Breast epithelium (tissue), 4 donors: ENCODE results near the gene AADACL4. TPM values are rescaled to one million over a fixed set of nuclear protein-coding genes. Genes with fewer than 3 reads are reported as not detected.
A peak's percentile ranks its signal among the peaks of the same experiment; 100 is the strongest.

Source experiments
- DNase-seq, 2 donors: peaks; one replicate each; pipeline ENCODE4 v3.0.0-alpha.2; 2019; ENCODE audit warnings: low spot score in 2 of 2
- H3K27ac ChIP-seq, 2 donors: fragments of 200-600 bp; sonication (generic) in 1 of 2; one replicate each; pipeline ENCODE4 v1.5.1; 2016 to 2019; ENCODE audit warnings: mild to moderate bottlenecking in 1 of 2
- H3K27me3 ChIP-seq, 2 donors: fragments of 200-600 bp; sonication (generic) in 1 of 2; one replicate each; pipeline versions ENCODE4 v1.5.1 to v1.6.0; 2017 to 2019; ENCODE audit warnings: control low read depth in 1 of 2, mild to moderate bottlenecking in 1 of 2
- H3K36me3 ChIP-seq: fragments of 200-600 bp; one replicate; pipeline ENCODE4 v1.5.1; 2019
- H3K4me1 ChIP-seq, 2 donors: fragments of 200-600 bp; sonication (generic); one replicate each; pipeline ENCODE4 v1.5.1; 2016 to 2019; ENCODE audit warnings: control low read depth in 1 of 2
- H3K4me3 ChIP-seq, 3 donors: fragments of 200-600 bp; sonication (generic); 1 replicate in 2 of 3; 2 replicates in 1 of 3; pipeline ENCODE4 v1.5.1; 2016 to 2019; ENCODE audit warnings: mild to moderate bottlenecking in 3 of 3, moderate library complexity in 2 of 3
- H3K9me3 ChIP-seq, 2 donors: fragments of 200-600 bp; sonication (generic) in 1 of 2; one replicate each; pipeline ENCODE4 v1.5.1; 2016 to 2019; ENCODE audit warnings: control low read depth in 1 of 2
- POLR2A ChIP-seq: fragments of 450-650 bp; IDR thresholded peaks from one replicate; pipeline ENCODE4 v1.6.1; 2016; ENCODE audit warnings: antibody characterized with exemption, mild to moderate bottlenecking, moderate library complexity
- POLR2AphosphoS5 ChIP-seq, 3 donors: sonication (generic); formaldehyde crosslinking; IDR thresholded peaks; one replicate each; pipeline ENCODE4 v1.6.1; 2017; ENCODE audit warnings: antibody characterized with exemption in 3 of 3
- intact Hi-C: fragments of 100-400 bp; cut with DNase I; formaldehyde crosslinking; loops from one replicate; pipeline ENCODE4 v1.15.1; 2023; ENCODE audit warnings: low total_unique reads
- total RNA-seq, 3 donors: library from RNA; depleted of rRNA; stranded (reverse); fragments of >200 nt; gene quantifications; one replicate each; pipeline ENCODE4 v1.1.0, GENCODE V29; 2016
- TF ChIP-seq, protein P1 (sequence below), 3 donors: fragments of 450-650 bp; IDR thresholded peaks; one replicate each; pipeline ENCODE4 v1.5.1; 2016 to 2017; ENCODE audit warnings: antibody characterized with exemption in 3 of 3, mild to moderate bottlenecking in 3 of 3, moderate library complexity in 3 of 3

Gene AADACL4
- total RNA-seq, 3 donors from 2014 or later, result not detected

DNA sequence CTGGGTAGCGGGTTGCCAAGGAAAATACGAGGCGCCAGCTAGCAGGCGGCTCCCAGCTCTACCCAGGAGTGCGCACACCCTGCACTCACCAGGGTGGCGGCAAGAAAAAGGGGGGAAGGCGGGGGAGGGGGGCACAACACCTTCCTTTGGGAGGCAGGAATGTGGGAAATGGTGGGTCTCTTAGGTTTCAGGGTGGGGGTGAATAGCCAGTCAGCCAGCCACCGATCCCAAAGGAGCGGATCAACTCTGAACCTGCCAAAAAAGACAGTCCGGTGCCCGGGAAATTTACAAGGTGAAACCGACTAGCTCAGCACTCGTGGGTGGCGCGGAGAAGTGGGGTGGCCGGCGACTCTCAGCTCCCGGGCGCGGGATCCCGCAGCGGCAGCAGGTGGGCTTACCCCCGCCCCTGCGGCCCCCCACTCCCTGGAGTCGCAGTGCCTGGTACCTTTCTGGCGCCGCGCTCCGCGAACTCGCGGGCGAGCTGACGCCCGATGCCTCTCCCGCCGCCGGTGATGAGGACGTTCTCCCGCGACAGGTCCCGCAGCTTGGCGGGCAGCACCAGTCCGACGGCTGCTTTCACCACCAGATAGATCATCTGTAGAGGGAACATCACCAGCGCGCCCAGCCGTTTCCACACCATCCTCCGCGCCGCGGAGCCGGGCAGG, 27.0 kb upstream of the AADACL4 start:
- Histone ChIP-seq H3K27me3 (no peaks in the 10 kb centered on the region), H3K4me3 (peak overlapping the region; percentile 73 to 92 (median 83)), H3K4me1 (peaks cover 9 to 30% of the 10 kb centered on the region in 2 donors), H3K9me3 (no peaks in the 10 kb centered on the region), H3K36me3 (no peaks in the 10 kb centered on the region), H3K27ac (peak overlapping the region; percentile 97 to 98)
- DNase-seq, result no peak
- TF ChIP-seq POLR2AphosphoS5 (IDR thresholded peaks at IDR 0.05) (peak in 2 of 3 donors; percentile 27 to 35), POLR2A (no peak)
- TF ChIP-seq, protein P1, sequence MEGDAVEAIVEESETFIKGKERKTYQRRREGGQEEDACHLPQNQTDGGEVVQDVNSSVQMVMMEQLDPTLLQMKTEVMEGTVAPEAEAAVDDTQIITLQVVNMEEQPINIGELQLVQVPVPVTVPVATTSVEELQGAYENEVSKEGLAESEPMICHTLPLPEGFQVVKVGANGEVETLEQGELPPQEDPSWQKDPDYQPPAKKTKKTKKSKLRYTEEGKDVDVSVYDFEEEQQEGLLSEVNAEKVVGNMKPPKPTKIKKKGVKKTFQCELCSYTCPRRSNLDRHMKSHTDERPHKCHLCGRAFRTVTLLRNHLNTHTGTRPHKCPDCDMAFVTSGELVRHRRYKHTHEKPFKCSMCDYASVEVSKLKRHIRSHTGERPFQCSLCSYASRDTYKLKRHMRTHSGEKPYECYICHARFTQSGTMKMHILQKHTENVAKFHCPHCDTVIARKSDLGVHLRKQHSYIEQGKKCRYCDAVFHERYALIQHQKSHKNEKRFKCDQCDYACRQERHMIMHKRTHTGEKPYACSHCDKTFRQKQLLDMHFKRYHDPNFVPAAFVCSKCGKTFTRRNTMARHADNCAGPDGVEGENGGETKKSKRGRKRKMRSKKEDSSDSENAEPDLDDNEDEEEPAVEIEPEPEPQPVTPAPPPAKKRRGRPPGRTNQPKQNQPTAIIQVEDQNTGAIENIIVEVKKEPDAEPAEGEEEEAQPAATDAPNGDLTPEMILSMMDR (IDR thresholded peaks at IDR 0.05), result no peak
- intact Hi-C loops, result loop anchor here (5.0 kb wide), 1 partner anchor 70 kb away; no protein-coding TSS in a partner anchor

DNA sequence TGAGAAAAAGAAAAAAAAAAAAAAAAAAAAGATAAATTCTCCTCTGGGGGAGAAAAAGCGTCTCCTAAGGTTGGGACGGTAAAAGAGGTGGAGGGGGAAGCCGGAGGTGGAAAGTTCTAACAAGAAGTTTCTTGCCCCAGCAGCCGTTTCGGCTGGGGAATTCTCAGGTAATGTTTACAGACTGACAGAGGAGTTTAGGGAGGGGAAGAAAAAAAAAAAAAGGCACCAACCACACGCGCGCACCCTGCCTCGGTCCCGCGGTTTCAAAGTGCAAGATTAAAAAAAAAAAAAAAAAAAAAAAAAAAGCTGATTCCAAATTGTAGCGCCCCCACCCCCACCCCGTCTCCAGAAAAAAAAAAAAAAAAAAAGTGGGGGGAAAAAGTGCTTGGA, 26.4 kb upstream of the AADACL4 start:
- Histone ChIP-seq H3K4me1 (peaks cover 15 to 33% of the 10 kb centered on the region in 2 donors), H3K4me3 (peak overlapping the region; percentile 73 to 92 (median 83)), H3K27ac (peak overlapping the region in 1 of 2 donors; percentile 97), H3K9me3 (no peaks in the 10 kb centered on the region), H3K36me3 (no peaks in the 10 kb centered on the region), H3K27me3 (no peaks in the 10 kb centered on the region)
- TF ChIP-seq POLR2AphosphoS5 (IDR thresholded peaks at IDR 0.05), result no peak
- TF ChIP-seq POLR2A, result no peak
- TF ChIP-seq, protein P1 (IDR thresholded peaks at IDR 0.05), result peak in 1 of 3 donors; percentile 8
- DNase-seq, result no peak
- intact Hi-C loops, result loop anchor here (5.0 kb wide), 1 partner anchor 70 kb away; no protein-coding TSS in a partner anchor

DNA sequence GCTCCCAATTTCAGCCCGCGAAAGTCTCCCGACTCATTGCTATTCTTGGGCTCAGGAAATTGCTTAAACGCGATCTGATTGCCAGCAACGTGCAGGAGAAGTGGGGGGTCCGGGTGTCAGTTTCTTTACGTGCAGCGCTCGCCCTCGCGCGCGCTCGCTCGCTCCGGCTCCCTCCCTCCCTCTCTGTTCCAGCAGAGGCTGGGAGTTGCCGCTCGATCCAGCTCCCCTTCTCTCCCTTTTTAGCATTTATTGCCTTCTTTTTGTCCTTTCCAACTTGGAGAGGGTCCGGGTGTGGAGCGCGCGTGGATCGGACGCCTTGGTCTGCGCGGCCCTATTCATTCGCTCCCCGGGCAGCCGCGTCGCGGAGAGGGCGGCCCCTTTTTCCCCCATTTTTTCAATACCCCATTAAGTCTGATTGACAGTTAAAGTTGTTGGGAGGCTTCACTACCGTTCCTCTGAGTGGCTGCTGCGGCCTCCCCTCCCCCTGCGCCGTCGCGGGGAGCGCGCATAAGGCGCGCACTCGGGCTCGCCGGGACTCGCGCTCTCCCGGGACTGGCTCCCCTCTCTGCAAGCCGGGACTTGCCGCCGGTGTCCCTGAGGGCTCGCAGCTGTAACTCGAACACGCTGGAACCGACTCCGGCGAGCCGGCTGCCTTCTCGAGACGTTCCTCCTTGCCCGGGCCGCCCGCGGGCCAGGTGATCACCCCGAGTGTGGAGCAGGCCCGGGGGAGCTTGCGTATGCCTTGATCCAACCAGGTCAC, 25.8 kb upstream of the AADACL4 start, which contains the start of gene DHRS3:
Gene DHRS3, minus strand, starts transcription at position 310 of the 760 bp plus-strand sequence. CDS start 862 bp downstream, outside the sequence.
- H3K27me3 ChIP-seq, result no peaks in the 10 kb centered on the region
- peaks cover 17 to 33% of the 10 kb centered on the region in 2 donors for H3K4me1 ChIP-seq
- intact Hi-C loops, result loop anchor here (5.0 kb wide), 1 partner anchor 71 kb away; no protein-coding TSS in a partner anchor
- TF ChIP-seq POLR2AphosphoS5 (IDR thresholded peaks at IDR 0.05) (peak in 2 of 3 donors; percentile 57 to 82), POLR2A (no peak)
- TF ChIP-seq, protein P1 (IDR thresholded peaks at IDR 0.05), result peak in 1 of 3 donors; percentile 16
- DNase-seq, result peak; percentile 78 to 90
- no peaks in the 10 kb centered on the region for H3K36me3 ChIP-seq
- H3K4me3 ChIP-seq, result peak within 1 kb of the TSS; percentile 73 to 92 (median 83)
- peak within 1 kb of the TSS; percentile 97 to 98 for H3K27ac ChIP-seq
- no peaks in the 10 kb centered on the region for H3K9me3 ChIP-seq

DNA sequence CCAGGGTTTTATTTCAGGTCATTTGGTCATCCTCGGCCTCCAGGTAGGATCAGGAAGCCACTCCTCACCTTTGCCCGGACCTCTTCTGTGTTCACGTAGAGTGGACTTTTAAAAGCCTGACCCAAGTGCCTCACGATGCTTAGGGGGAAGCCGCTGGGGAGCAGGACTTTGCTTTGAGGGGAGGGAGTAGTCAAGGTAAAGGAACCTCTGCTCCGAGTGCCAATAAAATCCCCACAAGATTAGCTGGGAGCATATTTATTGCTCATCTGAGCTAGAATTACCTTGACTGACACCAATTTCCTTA, 25.3 kb upstream of the AADACL4 start:
- TF ChIP-seq, protein P1 (IDR thresholded peaks at IDR 0.05), result peak in 1 of 3 donors; percentile 9
- TF ChIP-seq POLR2AphosphoS5 (IDR thresholded peaks at IDR 0.05) (peak in 1 of 3 donors; percentile 1), POLR2A (no peak)
- H3K9me3 ChIP-seq, result no peaks in the 10 kb centered on the region
- peak overlapping the region; percentile 73 to 92 (median 83) for H3K4me3 ChIP-seq
- intact Hi-C loops, result loop anchor here (5.0 kb wide), 1 partner anchor 71 kb away; no protein-coding TSS in a partner anchor
- H3K27me3 ChIP-seq, result no peaks in the 10 kb centered on the region
- H3K4me1 ChIP-seq, result peaks cover 17 to 33% of the 10 kb centered on the region in 2 donors
- peak overlapping the region; percentile 94 to 97 for H3K27ac ChIP-seq
- H3K36me3 ChIP-seq, result no peaks in the 10 kb centered on the region
- no peak for DNase-seq
